ENCODE measurements around the gene CCR3. TPM values are rescaled to one million over a fixed set of nuclear protein-coding genes. Genes with fewer than 3 reads are reported as not detected.
"Not testable (repeated sequence)": the region's sequence is repeated elsewhere in the genome, so short reads cannot be mapped to it uniquely, and the experiment has no call there.

The CCR3 gene
- total RNA-seq, 4 donors from 2014 or later = not detected

GRCh38 chr3:46205286-46205960 lies 36.8 kb upstream of the CCR3 start:
- H3K4me1 ChIP-seq = no peaks in the 10 kb centered on the region
- ATAC-seq = no peak
- no peak overlapping the region for H3K27ac ChIP-seq

DNA sequence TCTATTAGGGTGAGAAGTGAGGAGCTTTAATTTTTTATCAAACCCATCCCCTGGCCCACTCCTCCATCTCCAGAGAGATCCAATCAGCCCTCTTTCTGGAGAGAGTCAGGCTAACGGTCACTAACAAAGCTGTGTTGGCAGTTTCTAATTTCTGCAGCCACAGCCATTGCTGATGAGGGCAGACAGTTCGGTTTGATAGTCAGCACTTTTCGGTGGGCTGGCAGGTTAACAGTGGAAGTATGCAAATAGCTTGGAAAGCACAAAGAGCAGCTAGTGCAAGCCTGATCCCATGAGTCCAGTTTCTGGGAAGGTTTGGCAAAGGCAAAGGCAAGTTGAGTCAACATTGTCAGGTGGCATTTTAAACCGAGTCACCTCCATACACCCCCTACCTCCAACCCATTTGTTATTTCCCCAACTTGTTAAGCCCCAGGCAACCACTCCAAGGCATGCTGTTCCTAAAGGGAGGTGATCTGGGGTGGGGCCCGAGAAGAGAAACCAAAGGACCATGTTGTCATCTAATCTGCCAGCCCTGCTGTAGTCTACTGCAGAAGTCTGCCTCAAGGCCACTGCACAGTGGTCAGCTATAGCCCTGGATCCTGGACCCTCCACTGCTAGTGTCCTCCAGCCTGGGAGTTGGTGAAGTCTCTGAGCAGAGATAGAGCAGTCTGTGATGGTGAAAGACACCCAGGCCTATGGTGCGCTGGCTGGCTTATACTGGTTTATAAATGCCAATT lies 35.8 kb upstream of the CCR3 start:
- H3K9me3 ChIP-seq = no peaks in the 10 kb centered on the region
- TF ChIP-seq EP300 (IDR thresholded peaks at IDR 0.05) (no peak), POLR2A (IDR thresholded peaks at IDR 0.05) (no peak), POLR2AphosphoS5 (IDR thresholded peaks at IDR 0.05) (no peak)
- TF ChIP-seq, protein P1, sequence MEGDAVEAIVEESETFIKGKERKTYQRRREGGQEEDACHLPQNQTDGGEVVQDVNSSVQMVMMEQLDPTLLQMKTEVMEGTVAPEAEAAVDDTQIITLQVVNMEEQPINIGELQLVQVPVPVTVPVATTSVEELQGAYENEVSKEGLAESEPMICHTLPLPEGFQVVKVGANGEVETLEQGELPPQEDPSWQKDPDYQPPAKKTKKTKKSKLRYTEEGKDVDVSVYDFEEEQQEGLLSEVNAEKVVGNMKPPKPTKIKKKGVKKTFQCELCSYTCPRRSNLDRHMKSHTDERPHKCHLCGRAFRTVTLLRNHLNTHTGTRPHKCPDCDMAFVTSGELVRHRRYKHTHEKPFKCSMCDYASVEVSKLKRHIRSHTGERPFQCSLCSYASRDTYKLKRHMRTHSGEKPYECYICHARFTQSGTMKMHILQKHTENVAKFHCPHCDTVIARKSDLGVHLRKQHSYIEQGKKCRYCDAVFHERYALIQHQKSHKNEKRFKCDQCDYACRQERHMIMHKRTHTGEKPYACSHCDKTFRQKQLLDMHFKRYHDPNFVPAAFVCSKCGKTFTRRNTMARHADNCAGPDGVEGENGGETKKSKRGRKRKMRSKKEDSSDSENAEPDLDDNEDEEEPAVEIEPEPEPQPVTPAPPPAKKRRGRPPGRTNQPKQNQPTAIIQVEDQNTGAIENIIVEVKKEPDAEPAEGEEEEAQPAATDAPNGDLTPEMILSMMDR (IDR thresholded peaks at IDR 0.05) = no peak
- no peaks in the 10 kb centered on the region for H3K4me1 ChIP-seq
- H3K36me3 ChIP-seq = no peaks in the 10 kb centered on the region
- H3K27me3 ChIP-seq = no peaks in the 10 kb centered on the region
- peak overlapping the region in 1 of 2 donors; percentile 32 for H3K4me3 ChIP-seq
- H3K27ac ChIP-seq = peak overlapping the region in 2 of 4 donors; percentile 37 to 51
- 43 to 64% methylated on average over 2 to 5 of the region's 6 CpGs for WGBS, 2 donors (ENCODE audit: low coverage in 1 of 2)
- no peak for ATAC-seq

More at GRCh38 chr3:46205286-46205960, 36.8 kb upstream of the CCR3 start:
- no peak for TF ChIP-seq POLR2AphosphoS5 (IDR thresholded peaks at IDR 0.05)
- no peak for TF ChIP-seq POLR2A (IDR thresholded peaks at IDR 0.05)
- TF ChIP-seq, protein P1 (IDR thresholded peaks at IDR 0.05) = no peak
- TF ChIP-seq EP300 (IDR thresholded peaks at IDR 0.05) = no peak
- no peaks in the 10 kb centered on the region for H3K27me3 ChIP-seq
- no peak overlapping the region for H3K4me3 ChIP-seq
- no peaks in the 10 kb centered on the region for H3K9me3 ChIP-seq
- WGBS, 2 donors (ENCODE audit: low coverage in 1 of 2) = 54 to 58% methylated on average over 2 of the region's 2 CpGs
- no peaks in the 10 kb centered on the region for H3K36me3 ChIP-seq

DNA sequence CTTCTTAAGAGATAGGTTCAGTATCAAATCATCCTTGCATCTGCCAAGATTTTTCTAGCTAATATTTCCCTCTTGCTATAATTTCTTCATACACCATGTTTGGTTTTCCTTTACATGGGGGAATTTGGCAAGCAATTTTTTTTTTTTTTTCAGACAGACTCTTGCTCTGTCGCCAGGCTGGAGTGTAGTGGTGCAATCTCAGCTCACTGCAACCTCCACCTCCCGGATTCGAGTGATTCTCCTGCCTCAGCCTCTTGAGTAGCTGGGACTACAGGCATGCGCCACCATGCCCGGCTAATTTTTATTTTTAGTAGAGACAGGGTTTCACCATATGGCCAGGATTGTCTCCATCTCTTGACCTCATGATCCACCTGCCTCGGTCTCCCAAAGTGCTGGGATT lies 34.7 kb upstream of the CCR3 start:
- H3K27ac ChIP-seq = peak overlapping the region in 2 of 4 donors; percentile 17 to 51
- WGBS, 2 donors (ENCODE audit: low coverage in 1 of 2) = 89 to 94% methylated on average over 6 of the region's 6 CpGs
- H3K27me3 ChIP-seq, H3K4me1 ChIP-seq, ATAC-seq, H3K9me3 ChIP-seq, H3K36me3 ChIP-seq: not testable (repeated sequence)
- peak overlapping the region; percentile 14 to 32 for H3K4me3 ChIP-seq

DNA sequence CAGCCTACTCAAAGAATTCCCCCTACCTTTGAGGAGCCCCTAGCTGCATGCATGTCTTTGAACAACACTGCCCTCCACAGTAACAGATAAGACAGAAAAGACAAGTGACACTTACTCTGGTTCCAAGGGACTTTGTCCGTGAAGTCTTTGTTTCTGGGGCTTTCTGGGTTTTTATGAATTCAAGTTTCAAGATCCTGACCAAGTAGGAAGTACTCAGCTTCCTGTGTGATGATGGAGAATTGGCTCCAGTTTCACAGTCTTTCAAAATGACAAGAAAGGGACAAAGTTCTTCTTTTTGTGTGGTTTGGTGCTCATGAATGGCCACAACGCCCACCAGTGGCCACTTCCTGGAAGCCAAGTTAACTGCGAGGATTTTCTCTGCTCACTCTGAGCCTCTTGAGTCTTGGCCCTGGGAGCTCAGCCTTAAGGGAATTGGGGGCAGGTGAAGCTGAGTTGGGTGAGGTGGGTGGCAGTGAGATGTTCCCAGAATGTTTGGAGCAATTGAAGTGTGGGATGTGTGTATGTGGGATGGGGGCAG lies 34.0 kb upstream of the CCR3 start, which contains the start of gene CCR1:
Gene CCR1, minus strand, starts transcription at position 147 of the 538 bp plus-strand sequence. CDS start 4,000 bp downstream, outside the sequence.
- no peak for TF ChIP-seq POLR2AphosphoS5 (IDR thresholded peaks at IDR 0.05)
- TF ChIP-seq, protein P1 (IDR thresholded peaks at IDR 0.05) = peak in 3 of 4 experiments; percentile 35 to 43 (median 41)
- peak; percentile 26 for ATAC-seq
- H3K27me3 ChIP-seq = no peaks in the 10 kb centered on the region
- H3K4me3 ChIP-seq = peak within 1 kb of the TSS; percentile 14 to 32
- 28 to 80% methylated on average over 1 to 3 of the region's 3 CpGs for WGBS, 2 donors (ENCODE audit: low coverage in 1 of 2)
- peak within 1 kb of the TSS in 3 of 4 donors; percentile 37 to 51 (median 39) for H3K27ac ChIP-seq
- no peaks in the 10 kb centered on the region for H3K36me3 ChIP-seq
- H3K9me3 ChIP-seq = no peaks in the 10 kb centered on the region
- no peaks in the 10 kb centered on the region for H3K4me1 ChIP-seq

DNA sequence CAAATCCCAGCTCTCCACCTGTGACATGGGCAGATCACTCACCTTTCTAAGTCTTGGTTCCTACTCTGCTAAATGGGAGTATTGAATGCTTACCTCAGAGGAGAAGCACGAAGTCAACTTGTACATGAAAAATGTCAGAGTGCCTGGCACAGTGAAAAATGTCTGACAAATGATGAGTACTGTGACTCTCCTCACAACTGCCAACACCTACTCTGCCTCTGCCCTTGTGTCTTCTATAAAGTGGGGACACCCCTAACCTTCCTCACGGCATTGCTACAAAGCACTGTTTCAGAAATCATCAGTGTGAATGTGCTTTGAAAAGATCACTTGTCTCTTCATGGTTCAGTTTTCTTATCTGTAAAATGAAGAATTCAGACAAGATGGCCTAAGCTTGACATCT lies 33.2 kb upstream of the CCR3 start:
- TF ChIP-seq, protein P1 (IDR thresholded peaks at IDR 0.05) = no peak
- TF ChIP-seq POLR2AphosphoS5 (IDR thresholded peaks at IDR 0.05) (no peak), EP300 (IDR thresholded peaks at IDR 0.05) (no peak)
- H3K4me1 ChIP-seq = no peaks in the 10 kb centered on the region
- no peaks in the 10 kb centered on the region for H3K9me3 ChIP-seq
- H3K36me3 ChIP-seq = no peaks in the 10 kb centered on the region
- H3K27me3 ChIP-seq = peaks cover 4% of the 10 kb centered on the region
- H3K4me3 ChIP-seq = no peak overlapping the region
- WGBS, 2 donors (ENCODE audit: low coverage in 1 of 2) = 0 to 40% methylated on average over 1 to 2 of the region's 2 CpGs
- H3K27ac ChIP-seq = no peak overlapping the region
- no peak for ATAC-seq

Data from gastroesophageal sphincter (tissue), 4 donors.